Activated naive CD8-positive, alpha-beta T cell (primary cell): ENCODE data around the gene TYMS.

Experiments
- H3K27ac Mint-ChIP-seq: one replicate; pipeline ENCODE4 v1.8.0; 2021; ENCODE audit warnings: mixed read lengths
- H3K27me3 Mint-ChIP-seq: one replicate; pipeline ENCODE4 v1.8.0; 2021; ENCODE audit warnings: mixed read lengths
- H3K36me3 Mint-ChIP-seq: one replicate; pipeline ENCODE4 v1.8.0; 2021; ENCODE audit warnings: mixed read lengths
- H3K4me1 Mint-ChIP-seq: one replicate; pipeline ENCODE4 v1.8.0; 2021; ENCODE audit warnings: low read depth, mixed read lengths
- H3K4me3 Mint-ChIP-seq: one replicate; pipeline ENCODE4 v1.8.0; 2021; ENCODE audit warnings: mild to moderate bottlenecking, mixed read lengths
- H3K9me3 Mint-ChIP-seq: one replicate; pipeline ENCODE4 v1.8.0; 2021; ENCODE audit warnings: low read depth, mixed read lengths

TYMS gene

DNA sequence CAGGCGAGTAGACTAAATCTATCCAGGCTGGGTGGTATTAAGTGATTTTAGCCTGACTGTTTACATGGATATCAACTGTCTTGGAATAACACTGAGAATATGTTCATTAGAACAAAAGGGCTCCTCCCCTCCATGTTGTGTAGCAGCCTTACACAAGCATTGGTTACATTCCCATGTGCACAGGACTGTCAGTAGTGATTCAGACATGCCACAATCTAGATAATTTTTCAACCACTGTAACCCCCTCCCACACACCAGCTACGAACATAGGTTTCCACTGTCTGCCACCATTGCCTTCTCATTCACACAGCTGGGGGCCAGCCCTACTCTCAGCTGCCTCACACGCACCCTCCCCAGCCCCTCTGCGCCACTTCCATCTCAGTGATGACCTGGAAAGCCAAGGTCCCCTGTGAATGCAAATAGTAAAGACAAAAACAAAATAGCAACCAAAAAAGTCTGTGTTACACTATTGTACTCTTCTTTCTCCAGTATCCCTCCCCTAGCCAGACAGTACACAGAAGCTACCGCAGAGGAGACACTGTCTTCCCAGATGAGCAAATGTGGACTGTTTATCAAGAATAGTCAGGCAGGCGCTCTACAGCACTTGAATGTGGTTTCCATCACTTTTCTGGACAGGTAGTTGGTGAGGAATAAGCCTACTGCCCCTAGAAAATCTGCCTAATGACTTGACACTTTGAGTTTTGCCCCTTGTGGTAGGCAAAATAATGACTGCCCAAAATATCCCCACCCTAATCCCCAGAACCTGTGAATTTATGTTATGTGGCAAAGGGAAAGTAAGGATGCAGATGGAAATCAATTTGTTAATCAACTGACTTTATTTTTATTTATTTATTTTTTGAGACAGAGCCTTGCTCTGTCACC, 27.9 kb upstream of the TYMS start:
- no peak overlapping the region for H3K27ac Mint-ChIP-seq
- no peaks in the 10 kb centered on the region for H3K9me3 Mint-ChIP-seq
- no peak overlapping the region for H3K4me3 Mint-ChIP-seq
- no peaks in the 10 kb centered on the region for H3K4me1 Mint-ChIP-seq
- peaks cover 2% of the 10 kb centered on the region for H3K27me3 Mint-ChIP-seq
- H3K36me3 Mint-ChIP-seq = no peaks in the 10 kb centered on the region

DNA sequence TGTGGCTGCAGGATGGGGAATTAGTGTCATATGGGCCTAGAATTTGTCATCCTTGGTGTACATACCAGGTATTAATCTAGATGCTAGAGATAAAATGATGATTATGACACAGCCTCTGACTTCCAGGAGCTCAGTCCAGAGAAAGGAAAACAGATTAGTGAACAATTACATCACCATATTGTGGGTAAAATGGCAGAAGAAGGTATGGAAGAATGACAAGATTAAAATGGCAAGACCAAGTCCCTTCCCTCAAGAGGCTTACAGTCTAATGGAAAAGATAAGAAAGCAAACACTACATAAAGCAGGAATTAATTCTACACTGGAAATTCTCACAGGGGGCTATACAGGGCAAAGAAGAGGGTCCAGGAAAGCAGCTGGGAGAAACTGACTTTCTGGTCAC, 25.9 kb upstream of the TYMS start:
- no peaks in the 10 kb centered on the region for H3K4me1 Mint-ChIP-seq
- no peaks in the 10 kb centered on the region for H3K36me3 Mint-ChIP-seq
- H3K27me3 Mint-ChIP-seq = peaks cover 2% of the 10 kb centered on the region
- H3K9me3 Mint-ChIP-seq = no peaks in the 10 kb centered on the region
- no peak overlapping the region for H3K27ac Mint-ChIP-seq
- H3K4me3 Mint-ChIP-seq = no peak overlapping the region

DNA sequence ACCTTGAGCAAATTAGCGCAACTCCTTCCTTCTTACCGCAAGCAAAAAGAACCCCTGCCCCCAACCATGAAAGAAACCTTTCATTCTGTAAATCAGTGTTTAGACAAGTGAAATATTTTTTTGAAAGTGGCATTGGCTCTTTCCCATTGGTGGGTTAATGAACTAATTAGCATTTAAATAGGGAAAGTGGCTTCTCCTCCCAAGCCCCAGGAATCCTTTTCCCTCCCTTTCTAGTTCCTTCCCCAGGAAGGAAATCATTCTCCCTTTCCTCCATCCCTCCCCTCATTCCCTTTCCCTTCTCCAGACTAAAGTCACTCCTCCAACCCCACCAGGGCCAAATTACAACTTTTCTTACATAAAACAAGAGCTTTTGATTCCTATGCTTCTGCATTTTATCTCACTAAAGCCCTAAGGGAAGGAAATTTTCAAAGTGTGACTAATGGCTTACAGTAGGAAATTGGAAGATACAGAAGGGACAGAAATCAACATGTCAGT, 22.9 kb upstream of the TYMS start:
- H3K9me3 Mint-ChIP-seq = no peaks in the 10 kb centered on the region
- no peaks in the 10 kb centered on the region for H3K27me3 Mint-ChIP-seq
- H3K4me3 Mint-ChIP-seq = no peak overlapping the region
- peaks cover 3% of the 10 kb centered on the region for H3K36me3 Mint-ChIP-seq
- H3K27ac Mint-ChIP-seq = no peak overlapping the region
- H3K4me1 Mint-ChIP-seq = no peaks in the 10 kb centered on the region

DNA sequence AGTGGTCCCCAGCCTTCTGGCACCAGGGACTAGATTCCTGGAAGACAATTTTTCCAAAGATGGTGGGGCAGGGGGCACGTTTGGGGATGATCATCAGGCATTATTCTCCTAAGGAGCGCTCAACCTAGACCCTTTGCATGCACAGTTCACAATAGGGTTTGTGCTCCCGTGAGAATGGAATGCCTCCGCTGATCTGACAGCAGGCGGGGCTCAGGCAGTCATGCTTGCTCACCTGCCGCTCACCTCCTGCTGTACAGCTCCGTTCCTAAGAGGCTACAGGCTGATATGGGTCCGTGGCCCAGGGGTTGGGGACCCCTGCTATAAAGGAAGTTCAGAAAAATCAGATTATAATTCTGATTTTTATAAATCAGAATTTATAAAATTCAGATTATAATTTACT, 22.3 kb upstream of the TYMS start:
- H3K27me3 Mint-ChIP-seq = no peaks in the 10 kb centered on the region
- H3K9me3 Mint-ChIP-seq = no peaks in the 10 kb centered on the region
- H3K36me3 Mint-ChIP-seq = peaks cover 3% of the 10 kb centered on the region
- no peak overlapping the region for H3K4me3 Mint-ChIP-seq
- H3K4me1 Mint-ChIP-seq = no peaks in the 10 kb centered on the region
- no peak overlapping the region for H3K27ac Mint-ChIP-seq

DNA sequence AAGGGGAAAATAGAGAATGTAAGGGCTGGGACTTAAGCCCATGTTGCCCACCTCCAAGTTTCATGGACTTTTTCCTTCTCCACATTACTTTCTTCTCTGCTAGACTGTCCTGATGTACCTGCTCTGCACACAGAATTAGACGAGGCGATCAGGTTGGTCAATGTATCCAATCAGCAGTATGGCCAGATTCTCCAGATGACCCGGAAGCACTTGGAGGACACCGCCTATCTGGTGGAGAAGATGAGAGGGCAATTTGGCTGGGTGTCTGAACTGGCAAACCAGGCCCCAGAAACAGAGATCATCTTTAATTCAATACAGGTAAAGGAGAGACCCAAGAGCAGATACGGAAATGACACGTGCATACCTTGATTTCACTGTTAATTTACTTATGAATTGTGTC, 16.2 kb upstream of the TYMS start:
- Mint-ChIP-seq H3K9me3 (no peaks in the 10 kb centered on the region), H3K27me3 (peaks cover 4% of the 10 kb centered on the region), H3K4me3 (no peak overlapping the region), H3K4me1 (peaks cover 6% of the 10 kb centered on the region), H3K36me3 (peaks cover 3% of the 10 kb centered on the region), H3K27ac (no peak overlapping the region)

DNA sequence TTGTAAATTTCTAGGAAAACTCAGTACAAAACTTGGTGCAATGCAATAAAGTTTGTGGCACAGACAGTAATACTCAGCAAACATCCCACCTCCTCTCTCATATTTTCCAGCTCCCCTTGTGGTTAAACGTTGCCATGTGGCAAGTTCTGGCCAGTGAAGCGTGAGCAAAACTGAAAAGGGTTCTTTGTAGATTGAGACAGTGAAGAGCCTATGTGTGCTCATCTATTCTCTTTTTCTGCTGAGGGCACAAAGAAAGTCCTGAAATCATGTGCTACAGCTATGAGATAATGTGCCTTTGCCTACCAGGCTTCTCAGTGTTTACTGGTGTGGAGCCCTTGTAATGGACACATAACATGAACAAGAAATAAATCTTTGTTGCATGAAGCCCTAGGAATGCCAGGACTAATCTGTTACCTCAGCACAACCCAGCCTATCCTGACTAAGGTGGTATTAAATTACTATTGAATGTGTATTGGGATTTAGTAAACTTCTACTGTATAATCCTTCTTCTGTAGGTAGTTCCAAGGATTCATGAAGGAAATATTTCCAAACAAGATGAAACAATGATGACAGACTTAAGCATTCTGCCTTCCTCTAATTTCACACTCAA, 13.0 kb upstream of the TYMS start:
- Mint-ChIP-seq H3K4me1 (peaks cover 6% of the 10 kb centered on the region), H3K27ac (no peak overlapping the region), H3K27me3 (peaks cover 4% of the 10 kb centered on the region), H3K9me3 (no peaks in the 10 kb centered on the region), H3K4me3 (no peak overlapping the region), H3K36me3 (no peaks in the 10 kb centered on the region)

DNA sequence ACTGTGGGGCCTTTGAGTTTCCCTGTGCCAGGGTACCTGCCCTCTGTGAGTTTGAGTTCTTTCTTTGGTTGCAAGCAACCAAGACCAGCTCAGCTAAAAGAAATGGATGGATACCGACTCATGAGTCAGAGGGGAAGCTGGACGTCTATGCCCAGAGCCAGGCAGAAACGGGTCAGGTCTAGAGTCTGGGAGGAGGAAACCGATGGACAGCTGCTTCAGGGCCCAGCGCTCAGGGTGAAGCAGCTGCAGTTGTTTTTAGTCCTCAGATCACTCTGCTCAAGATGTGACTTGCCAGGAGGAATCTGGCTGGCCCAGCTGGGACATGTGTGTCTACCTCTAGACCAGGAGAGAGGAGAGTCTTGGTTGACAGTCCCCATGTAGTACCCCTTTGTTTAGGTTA, 10.1 kb upstream of the TYMS start:
- Mint-ChIP-seq H3K4me3 (no peak overlapping the region), H3K9me3 (no peaks in the 10 kb centered on the region), H3K27ac (no peak overlapping the region), H3K36me3 (no peaks in the 10 kb centered on the region), H3K4me1 (peaks cover 11% of the 10 kb centered on the region), H3K27me3 (peaks cover 5% of the 10 kb centered on the region)

DNA sequence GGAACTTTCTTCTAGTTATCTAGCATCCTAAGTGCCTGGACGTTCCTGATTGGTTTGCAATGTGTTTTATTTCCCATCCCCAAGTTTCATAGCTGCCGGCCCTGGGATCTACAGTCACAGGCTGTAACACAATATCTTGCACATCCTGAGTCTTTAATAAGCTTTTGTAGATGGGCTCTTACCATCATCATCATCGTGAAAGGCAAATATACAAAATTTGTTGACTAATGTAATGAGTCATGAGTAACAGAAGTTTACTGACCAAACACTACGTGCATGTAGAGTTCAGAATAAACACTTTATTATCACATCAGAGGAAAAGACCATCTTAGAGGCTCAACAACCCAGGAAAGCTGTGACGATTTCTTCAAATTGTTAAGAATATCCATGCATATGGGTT, 8.1 kb upstream of the TYMS start:
- Mint-ChIP-seq H3K27ac (no peak overlapping the region), H3K27me3 (peaks cover 11% of the 10 kb centered on the region)

DNA sequence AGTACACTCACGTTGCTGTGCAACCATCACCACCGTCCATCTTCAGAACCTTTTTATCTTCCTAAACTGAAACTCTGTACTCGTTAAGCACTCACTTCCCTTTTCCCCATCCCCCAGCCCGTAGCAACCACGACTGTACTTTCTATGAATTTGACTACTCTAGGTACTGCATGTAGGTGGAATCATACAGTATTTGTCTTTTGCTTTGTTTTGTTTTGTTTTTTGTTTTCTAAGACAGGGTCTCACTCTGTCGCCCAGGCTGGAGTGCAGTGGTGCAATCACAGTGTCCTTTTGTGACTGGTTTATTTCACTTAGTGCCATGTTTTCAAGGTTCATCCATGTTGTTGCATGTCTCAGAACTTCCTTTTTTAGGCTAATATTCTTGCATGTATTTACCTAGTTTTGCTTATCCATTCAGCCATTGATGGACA, 7.0 kb upstream of the TYMS start:
- H3K4me1 Mint-ChIP-seq = peaks cover 5% of the 10 kb centered on the region
- H3K27me3 Mint-ChIP-seq = peaks cover 10% of the 10 kb centered on the region
- H3K4me3 Mint-ChIP-seq = no peak overlapping the region
- H3K36me3 Mint-ChIP-seq = no peaks in the 10 kb centered on the region
- H3K27ac Mint-ChIP-seq = no peak overlapping the region
- H3K9me3 Mint-ChIP-seq = no peaks in the 10 kb centered on the region

More for the DNA sequence above, 8.1 kb upstream of the TYMS start:
- no peaks in the 10 kb centered on the region for H3K36me3 Mint-ChIP-seq
- H3K4me1 Mint-ChIP-seq = peaks cover 7% of the 10 kb centered on the region
- H3K4me3 Mint-ChIP-seq = no peak overlapping the region
- no peaks in the 10 kb centered on the region for H3K9me3 Mint-ChIP-seq

DNA sequence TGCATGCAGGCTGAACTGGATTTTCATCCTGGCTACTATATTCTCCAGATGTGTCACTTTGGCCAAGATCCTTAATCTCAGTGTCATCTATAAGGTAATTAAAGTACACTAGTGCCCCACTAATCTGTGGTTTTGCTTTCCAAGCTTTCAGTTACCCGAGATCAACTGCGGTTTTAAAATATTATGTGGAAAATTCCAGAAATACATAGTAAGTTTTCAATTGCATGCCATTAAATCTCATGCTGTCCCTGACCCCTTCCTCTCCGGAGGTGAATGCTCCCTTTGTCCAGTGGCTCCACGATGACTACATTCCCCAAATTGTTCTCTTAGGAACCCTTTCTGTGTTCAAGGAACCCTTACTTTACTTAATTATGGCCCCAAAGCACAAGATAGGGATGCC, 5.3 kb upstream of the TYMS start:
- Mint-ChIP-seq H3K4me3 (no peak overlapping the region), H3K27ac (no peak overlapping the region)

DNA sequence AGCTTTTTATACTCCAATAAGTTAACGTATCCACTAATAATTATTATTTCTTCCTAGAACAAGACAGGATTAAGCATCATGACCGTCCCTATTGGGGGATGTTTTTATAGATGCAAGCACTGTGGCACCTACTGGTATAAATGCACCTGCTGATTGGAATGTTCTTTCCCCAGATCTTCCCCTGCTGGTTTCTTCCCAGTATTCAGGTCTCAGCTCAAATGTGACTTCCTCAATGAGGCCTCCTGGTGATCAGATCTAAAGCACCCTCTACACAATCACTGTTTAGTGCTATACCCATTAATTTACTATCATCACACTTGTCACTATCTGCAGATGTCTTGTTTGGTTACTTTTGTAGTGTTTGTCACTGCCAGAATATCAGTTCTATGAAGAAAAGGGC, 3.9 kb upstream of the TYMS start:
- Mint-ChIP-seq H3K4me1 (peaks cover 11% of the 10 kb centered on the region), H3K36me3 (no peaks in the 10 kb centered on the region), H3K4me3 (no peak overlapping the region), H3K27ac (no peak overlapping the region), H3K27me3 (peaks cover 15% of the 10 kb centered on the region), H3K9me3 (no peaks in the 10 kb centered on the region)

More for the DNA sequence above, 5.3 kb upstream of the TYMS start:
- H3K27me3 Mint-ChIP-seq = peaks cover 15% of the 10 kb centered on the region
- H3K9me3 Mint-ChIP-seq = no peaks in the 10 kb centered on the region
- H3K36me3 Mint-ChIP-seq = no peaks in the 10 kb centered on the region
- peaks cover 8% of the 10 kb centered on the region for H3K4me1 Mint-ChIP-seq

DNA sequence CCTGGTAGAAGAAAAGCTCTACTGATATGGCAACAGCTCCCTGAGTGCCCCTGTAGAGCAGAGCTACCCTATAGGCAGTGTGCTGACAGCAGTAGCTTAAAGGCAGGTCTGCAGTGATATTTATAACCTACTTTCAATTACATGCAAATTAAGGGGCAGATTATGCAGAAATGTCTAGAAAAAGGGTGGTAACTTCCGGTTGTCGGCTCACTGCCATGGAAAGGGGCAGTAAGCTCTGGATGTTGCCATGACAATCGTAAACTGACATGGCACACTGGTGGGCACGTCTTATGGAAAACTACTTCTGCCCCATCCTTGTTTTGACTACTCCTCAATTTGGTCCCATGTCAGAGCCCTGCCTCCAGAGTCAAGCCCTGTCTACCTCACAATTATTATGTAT, 2.9 kb upstream of the TYMS start:
- Mint-ChIP-seq H3K9me3 (no peaks in the 10 kb centered on the region), H3K27ac (no peak overlapping the region), H3K4me1 (peaks cover 16% of the 10 kb centered on the region), H3K4me3 (no peak overlapping the region), H3K27me3 (peaks cover 22% of the 10 kb centered on the region), H3K36me3 (peaks cover 3% of the 10 kb centered on the region)

DNA sequence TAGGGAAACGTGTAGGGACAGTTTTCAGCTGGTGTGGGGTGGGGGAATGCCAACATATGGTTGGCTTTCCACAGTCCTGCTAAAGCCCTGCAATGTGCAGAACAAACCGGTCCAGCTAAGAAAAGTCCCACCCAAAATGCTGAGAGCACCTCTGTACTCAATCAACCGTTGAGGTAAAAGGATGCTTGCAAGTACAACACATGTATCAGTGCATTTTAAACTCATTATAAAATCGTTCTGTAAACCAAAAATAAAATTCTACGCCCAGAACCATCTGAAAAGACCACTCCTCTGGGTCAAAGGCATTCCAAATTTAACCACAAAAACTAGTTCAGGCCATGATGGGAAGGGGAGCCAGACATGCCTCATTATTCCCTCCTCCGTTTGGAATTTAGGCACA, 2.0 kb upstream of the TYMS start:
- no peak overlapping the region for H3K27ac Mint-ChIP-seq
- no peaks in the 10 kb centered on the region for H3K9me3 Mint-ChIP-seq
- H3K27me3 Mint-ChIP-seq = peaks cover 28% of the 10 kb centered on the region
- H3K36me3 Mint-ChIP-seq = peaks cover 6% of the 10 kb centered on the region
- peak overlapping the region; percentile 14 for H3K4me3 Mint-ChIP-seq
- H3K4me1 Mint-ChIP-seq = peaks cover 13% of the 10 kb centered on the region

DNA sequence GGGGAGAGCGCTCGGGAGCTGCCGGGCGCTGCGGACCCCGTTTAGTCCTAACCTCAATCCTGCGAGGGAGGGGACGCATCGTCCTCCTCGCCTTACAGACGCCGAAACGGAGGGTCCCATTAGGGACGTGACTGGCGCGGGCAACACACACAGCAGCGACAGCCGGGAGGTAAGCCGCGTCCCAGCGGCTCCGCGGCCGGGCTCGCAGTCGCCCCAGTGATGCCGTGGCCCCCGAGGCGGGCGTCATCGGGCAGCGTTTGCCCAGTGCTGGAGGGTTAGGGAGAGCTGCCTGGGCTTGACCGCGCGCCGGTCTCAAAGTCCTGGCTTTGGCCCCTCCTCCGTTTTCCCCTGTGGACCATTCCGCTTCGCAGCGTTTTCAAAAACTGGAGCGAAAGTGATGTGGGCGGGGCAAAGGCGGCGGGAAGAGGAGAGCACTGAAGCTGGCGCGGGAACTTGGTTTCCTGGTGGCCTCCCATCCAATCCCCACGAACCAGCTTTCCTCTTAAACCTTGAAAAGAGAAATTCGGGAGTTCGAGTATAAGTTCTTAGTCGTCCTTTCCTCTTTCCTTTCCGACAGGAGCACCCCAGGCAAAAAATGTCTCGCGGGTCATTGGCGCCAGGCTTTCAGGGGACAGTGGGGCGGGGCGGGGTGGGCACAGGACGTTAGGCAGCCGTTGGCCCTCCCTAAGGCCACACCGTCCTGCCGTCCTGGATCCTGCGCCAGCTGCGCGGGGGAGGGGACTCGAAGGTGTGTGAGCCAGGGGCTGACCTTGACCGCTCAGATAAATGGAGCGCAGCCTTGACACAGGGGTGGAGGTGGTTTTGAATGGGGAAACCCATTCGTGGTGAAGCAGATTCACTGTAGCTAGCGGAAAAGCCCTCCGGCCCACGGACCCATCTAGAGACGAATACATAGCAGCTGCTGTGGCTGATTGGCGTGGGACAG, 821 bp downstream of the TYMS start:
- Mint-ChIP-seq H3K36me3 (peaks cover 8% of the 10 kb centered on the region), H3K9me3 (no peaks in the 10 kb centered on the region), H3K27me3 (peaks cover 27% of the 10 kb centered on the region), H3K4me3 (peak overlapping the region; percentile 91), H3K4me1 (peaks cover 11% of the 10 kb centered on the region), H3K27ac (no peak overlapping the region)
